Measurements from ENCODE around the gene ADA.

- TF ChIP-seq, protein P1, sequence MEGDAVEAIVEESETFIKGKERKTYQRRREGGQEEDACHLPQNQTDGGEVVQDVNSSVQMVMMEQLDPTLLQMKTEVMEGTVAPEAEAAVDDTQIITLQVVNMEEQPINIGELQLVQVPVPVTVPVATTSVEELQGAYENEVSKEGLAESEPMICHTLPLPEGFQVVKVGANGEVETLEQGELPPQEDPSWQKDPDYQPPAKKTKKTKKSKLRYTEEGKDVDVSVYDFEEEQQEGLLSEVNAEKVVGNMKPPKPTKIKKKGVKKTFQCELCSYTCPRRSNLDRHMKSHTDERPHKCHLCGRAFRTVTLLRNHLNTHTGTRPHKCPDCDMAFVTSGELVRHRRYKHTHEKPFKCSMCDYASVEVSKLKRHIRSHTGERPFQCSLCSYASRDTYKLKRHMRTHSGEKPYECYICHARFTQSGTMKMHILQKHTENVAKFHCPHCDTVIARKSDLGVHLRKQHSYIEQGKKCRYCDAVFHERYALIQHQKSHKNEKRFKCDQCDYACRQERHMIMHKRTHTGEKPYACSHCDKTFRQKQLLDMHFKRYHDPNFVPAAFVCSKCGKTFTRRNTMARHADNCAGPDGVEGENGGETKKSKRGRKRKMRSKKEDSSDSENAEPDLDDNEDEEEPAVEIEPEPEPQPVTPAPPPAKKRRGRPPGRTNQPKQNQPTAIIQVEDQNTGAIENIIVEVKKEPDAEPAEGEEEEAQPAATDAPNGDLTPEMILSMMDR (conservative IDR thresholded peaks at IDR 0.05; ENCODE audit: low read length) = no peak
- no peak for TF ChIP-seq EZH2phosphoT487 (IDR thresholded peaks at IDR 0.05; ENCODE audit: borderline replicate concordance, low read depth, low read length)
Observed at GRCh38 chr20:44644230-44644617, 7.3 kb downstream of the ADA start.

Data from OCI-LY7 (cell line).